ENCODE data around the gene HSD11B2.

HSD11B2 gene
- 0.18 to 3.8 reads per million in 2 experiments for total RNA-seq

DNA sequence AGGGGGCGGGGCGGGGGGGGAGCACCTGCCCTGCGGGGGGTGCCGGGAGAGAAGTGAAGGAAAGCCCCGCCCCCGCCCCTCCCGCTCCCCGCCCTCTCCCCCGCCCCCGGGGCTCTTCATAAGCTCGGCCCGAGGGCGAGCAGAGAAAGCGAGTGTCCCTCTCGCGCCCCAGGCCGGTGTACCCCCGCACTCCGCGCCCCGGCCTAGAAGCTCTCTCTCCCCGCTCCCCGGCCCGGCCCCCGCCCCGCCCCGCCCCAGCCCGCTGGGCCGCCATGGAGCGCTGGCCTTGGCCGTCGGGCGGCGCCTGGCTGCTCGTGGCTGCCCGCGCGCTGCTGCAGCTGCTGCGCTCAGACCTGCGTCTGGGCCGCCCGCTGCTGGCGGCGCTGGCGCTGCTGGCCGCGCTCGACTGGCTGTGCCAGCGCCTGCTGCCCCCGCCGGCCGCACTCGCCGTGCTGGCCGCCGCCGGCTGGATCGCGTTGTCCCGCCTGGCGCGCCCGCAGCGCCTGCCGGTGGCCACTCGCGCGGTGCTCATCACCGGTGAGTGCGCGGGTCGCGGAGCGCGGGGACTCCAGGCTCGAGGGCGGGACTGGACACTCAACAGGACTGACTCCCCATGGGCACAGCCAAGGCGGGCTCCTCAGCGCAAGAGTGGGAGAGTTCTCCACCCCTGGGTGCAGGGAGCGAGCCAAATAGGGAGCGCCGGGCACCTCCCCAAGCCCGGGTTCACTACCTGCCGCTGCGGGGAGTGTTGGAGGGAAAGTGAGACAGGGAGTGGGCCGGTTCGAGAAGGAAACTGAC lies at the start of gene HSD11B2:
Gene HSD11B2 (plus strand): TSS at position 145 of the 798 bp plus-strand sequence. CDS start 128 bp downstream, at position 273.
- DNase-seq (ENCODE audit: low read depth): no peak

DNA sequence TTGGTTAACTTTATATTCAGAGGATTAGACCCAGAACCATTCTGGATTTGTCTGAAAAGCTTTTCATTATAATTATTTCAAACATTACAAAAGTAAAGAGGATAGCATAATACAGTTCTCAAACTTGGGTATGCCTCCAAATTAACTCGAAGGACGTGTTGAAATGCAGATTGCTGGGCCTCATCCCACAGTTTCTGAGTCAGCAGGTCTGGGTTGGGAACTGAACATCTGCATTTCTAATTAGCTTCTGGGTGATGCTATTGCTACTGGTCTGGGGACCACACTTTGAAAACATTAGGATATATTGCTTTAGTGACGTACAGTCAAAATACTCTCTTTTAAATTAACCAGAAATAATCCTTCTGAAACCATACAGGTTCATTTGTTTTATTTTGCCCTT lies 47.6 kb upstream of the HSD11B2 start:
- DNase-seq (ENCODE audit: low read depth): no peak

DNA sequence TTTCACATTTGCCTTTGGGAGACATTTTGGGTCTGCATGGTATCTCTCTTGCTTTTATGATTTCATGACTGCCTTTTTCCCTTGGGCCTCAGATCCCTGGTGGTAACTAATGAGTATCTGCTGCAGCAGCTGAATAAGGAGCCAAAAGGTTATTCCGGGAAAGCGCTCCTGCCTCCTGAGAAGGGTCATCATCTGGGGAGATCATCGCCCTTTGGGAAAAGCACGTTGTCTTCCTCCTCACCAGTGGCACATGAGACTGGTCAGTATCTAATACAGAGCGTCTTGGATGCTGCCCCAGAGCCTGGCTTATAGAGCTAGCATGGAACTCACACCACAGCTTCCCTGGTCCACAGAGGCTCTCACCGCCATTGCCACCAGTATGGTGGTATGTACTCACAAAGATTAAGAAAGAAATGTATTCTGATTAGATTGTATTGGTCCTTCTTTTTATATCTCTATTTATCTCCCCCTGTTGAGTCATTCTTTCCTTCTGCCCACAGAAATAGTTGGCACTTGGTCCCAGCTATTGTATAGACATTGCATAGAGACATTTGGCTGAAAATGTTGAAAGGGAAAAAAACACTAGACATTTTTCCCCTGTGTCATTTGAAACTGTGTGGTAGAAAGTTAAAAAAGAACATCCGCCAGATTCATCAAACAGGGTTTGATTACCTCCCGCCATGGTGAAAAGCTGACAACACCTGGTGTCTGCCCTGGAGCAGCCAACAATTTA lies 46.0 kb upstream of the HSD11B2 start:
- no peak for DNase-seq (ENCODE audit: low read depth)

- no peak for DNase-seq (ENCODE audit: low read depth)
Observed at GRCh38 chr16:67386861-67387455, 44.0 kb upstream of the HSD11B2 start.

- no peak for DNase-seq (ENCODE audit: low read depth)
Observed at GRCh38 chr16:67387479-67388079, 43.3 kb upstream of the HSD11B2 start.

DNA sequence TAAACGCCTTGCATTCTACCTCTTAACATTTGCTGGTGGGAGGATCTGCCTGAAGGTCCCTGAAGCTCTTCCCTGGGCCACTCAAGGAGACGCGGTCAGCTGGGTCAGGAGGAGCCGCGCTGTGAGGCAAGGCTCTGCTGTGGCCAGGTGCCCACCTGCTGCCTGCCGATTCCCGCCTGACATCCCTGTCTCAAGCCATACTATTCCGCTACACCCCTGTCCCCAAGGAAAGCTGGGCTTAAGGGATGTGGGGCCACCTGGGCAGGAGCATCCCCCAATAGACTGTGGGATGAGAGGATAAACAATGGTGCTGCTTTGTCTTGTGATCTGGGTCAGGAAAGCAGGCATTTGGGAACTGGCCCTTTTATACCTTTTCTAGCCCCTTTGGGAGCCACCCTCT lies 42.7 kb upstream of the HSD11B2 start:
- no peak for DNase-seq (ENCODE audit: low read depth)

DNA sequence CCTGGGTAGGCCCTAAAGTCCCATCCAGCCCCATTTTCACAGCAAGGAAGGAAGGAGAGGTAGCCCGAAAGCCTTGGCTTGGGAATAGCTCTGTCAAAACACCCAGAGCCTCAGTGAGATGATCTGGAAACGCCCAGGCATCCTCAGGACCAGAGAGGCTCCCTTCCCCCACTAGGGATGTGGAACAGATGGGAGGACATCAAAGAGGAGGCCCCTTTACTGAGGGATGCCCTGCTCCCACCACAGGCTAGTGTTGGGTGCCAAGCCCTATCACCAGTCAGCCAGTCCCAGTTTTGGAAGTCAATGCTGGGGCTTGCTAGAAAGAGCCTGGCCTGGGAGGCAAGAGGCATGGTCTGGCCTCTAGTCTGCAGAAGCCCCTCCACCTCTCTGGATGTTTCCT lies 42.3 kb upstream of the HSD11B2 start:
- no peak for DNase-seq (ENCODE audit: low read depth)

- DNase-seq (ENCODE audit: low read depth): no peak
Observed at GRCh38 chr16:67389911-67390815, 40.8 kb upstream of the HSD11B2 start.

DNA sequence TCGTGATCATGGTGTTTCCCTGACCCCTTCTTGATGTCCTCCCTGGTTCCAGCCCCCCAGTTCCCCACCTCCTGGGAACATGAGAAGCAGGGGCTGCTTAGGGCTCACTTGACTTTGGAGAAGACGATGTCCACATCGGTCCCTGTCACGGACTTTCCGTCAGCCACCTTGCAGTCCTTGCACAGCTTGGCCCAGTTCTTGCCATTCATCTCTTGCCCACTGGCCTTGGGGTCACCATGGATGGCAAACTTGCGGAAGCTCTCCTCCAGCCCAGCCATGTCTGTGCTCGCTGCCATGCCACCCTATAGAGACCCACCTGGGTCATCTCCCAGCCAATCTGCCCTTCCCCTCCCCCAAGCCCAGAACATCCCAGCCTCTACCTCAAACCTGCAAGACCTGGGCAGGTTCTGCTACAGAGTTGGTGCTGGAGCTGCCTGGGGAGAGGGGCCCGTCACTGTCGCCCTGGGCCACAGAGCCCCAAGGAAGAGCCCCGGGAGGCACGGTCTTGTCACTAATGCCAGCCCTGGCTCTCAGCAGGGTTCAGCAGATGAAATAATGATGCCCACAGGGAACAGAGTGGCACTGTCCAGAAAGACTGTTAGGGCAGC lies 40.0 kb upstream of the HSD11B2 start:
- DNase-seq (ENCODE audit: low read depth): no peak

- DNase-seq (ENCODE audit: low read depth): no peak
Observed at GRCh38 chr16:67391424-67392300, 39.3 kb upstream of the HSD11B2 start.

DNA sequence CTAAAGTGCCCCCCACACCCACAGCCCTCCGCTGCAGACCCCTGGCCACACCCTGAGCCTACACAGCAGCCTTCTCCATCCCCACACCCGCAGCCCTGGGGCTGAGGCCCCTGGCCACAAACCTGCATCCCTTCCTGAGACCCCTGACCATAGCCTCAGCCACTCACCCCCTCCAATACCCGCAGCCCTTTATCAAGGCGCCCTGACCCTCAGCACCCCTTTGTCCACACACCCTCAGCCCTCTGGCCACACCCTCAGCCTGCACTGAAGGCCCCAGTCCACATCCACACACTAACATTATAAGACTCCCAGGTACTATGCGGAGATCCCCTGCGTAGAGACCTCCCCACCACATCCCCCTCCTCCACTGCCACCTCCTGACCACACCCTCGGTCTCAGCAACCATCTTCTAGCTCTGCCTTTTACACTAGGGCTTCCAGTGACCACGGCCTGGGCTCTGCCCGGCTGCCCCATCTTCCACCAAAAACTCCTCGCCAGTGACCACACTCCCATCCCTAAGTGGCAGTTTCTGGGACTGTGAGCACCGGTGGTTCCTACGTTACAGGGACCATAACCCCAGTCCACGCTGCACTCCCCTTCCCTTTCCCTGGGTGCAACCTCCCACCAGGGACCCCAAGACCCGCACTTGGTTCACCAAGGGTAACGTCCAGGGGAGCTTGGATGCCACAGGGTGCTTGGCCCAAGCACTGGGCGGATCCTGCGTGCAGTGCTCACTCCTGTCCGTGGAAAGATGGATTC lies 38.4 kb upstream of the HSD11B2 start:
- DNase-seq (ENCODE audit: low read depth): no peak

GRCh38 chr16:67393111-67393787 lies 37.7 kb upstream of the HSD11B2 start, which contains the start of gene TPPP3:
Gene TPPP3, minus strand, starts transcription at chr16:67393498. Its CDS starts 2,387 bp downstream, at chr16:67391111.
- DNase-seq (ENCODE audit: low read depth): no peak

- DNase-seq (ENCODE audit: low read depth): no peak
Observed at GRCh38 chr16:67393788-67394154, 37.1 kb upstream of the HSD11B2 start.

GRCh38 chr16:67394155-67395104 lies 36.5 kb upstream of the HSD11B2 start:
- DNase-seq (ENCODE audit: low read depth): no peak

DNA sequence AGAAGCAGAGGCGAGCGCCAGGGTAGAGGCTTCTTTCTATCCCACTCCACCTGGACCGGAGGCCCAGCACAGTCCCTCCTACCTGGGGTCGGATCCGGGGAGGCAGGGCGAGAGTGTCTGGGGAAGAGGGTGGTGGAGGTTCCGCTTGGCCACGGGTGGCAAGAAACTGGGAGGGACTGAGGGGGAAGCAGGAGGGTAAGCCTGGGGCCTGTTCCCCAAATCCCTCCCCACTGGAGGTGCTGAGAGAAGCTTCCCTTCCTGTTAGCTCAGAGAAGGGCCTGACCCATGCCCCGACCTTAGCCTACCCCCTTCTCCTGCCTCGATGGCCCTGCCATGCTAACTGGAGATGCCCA lies 35.8 kb upstream of the HSD11B2 start:
- no peak for DNase-seq (ENCODE audit: low read depth)

DNA sequence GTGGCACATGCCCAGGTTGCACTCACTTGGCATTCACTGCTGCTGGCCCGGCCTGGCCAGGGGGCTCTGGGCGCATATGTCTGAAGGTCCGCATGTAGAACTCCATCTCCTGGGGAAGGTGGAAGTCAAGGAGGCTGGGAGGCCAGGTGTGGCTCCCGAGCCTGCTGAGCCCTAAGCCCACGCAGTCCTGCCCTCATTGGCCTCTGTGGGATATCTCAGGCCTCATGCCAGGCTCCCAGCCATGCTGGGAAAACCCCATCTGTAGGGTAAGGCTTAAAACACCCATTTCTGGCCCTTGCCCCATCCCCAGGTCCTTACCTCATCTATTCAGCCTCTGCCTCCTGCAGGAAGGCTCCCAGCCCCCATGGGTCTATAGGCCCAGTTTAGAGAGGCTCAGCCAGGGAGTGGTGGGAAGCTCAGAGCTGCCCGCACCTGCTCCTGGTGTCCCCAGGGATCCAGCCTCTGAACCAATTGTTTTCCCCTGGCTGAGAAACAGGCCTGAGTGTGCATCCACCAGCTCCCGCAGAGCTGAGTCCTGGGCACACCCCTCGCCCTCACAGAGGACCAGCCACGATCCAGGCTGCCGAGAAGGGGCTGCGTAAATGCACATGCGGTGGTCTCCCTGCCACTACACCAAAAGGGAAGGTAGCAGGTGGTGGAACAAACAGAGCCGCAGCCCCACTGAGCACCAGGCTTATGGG lies 35.3 kb upstream of the HSD11B2 start:
- no peak for DNase-seq (ENCODE audit: low read depth)

Measured in T follicular helper cell (primary cell).